IMR-90 (cell line): Measurements from ENCODE around the gene PCNX2. TPM values are rescaled to one million over a fixed set of nuclear protein-coding genes. Genes with fewer than 3 reads are reported as not detected.

Experiments used
- ATAC-seq: fragments of 200-7000 bp; cut with Tn5 transposase; 2 replicates; pipeline ENCODE4 v1.9.1; 2020; ENCODE audit warnings: low read depth, mild to moderate bottlenecking, moderate library complexity
- BruUV-seq: library from RNA; stranded (reverse); fragments of 400-500 nt; replicated peaks from 2 replicates; lab custom pipeline; 2021; lab: Mats Ljungman, UMichigan
- CTCF ChIA-PET: fragments of 300-600 bp; formaldehyde crosslinking; extraction: SDS; loops from one replicate; lab custom pipeline; 2021; ENCODE audit warnings: antibody characterized with exemption; lab: Yijun Ruan, JAX
- POLR2A ChIA-PET: fragments of 300-600 bp; sonication (Branson Sonifier 250); formaldehyde crosslinking; loops from one replicate; lab custom pipeline; 2022; ENCODE audit warnings: antibody characterized with exemption; ENCODE audit not compliant: unreplicated experiment; lab: Charles Lee
- DNase-seq: peaks from one replicate; pipeline ENCODE4 v3.0.0; 2013
- H2AFZ ChIP-seq: replicated peaks from 2 replicates; pipeline ENCODE3; 2013; ENCODE audit warnings: low read length, mild to moderate bottlenecking; ENCODE audit not compliant: poor library complexity
- H2AK5ac ChIP-seq: 2 replicates; pipeline ENCODE4 v1.6.1; 2013; ENCODE audit warnings: low read depth, low read length, inconsistent platforms
- H2AK9ac ChIP-seq: replicated peaks from 2 replicates; pipeline ENCODE3; 2013; ENCODE audit warnings: mild to moderate bottlenecking, low read depth, low read length, moderate library complexity; ENCODE audit not compliant: poor library complexity
- H2BK120ac ChIP-seq: 2 replicates; pipeline ENCODE4 v1.6.1; 2013; ENCODE audit warnings: low read depth, low read length, inconsistent platforms
- H2BK15ac ChIP-seq: 3 replicates; pipeline ENCODE4 v1.6.1; 2013; ENCODE audit warnings: low read depth, low read length, inconsistent platforms
- H2BK20ac ChIP-seq: 2 replicates; pipeline ENCODE4 v1.6.1; 2013; ENCODE audit warnings: low read depth, mild to moderate bottlenecking, inconsistent platforms, low read length, moderate library complexity
- H2BK5ac ChIP-seq: 2 replicates; pipeline ENCODE4 v1.6.1; 2013; ENCODE audit warnings: mild to moderate bottlenecking, low read depth, low read length, inconsistent platforms; ENCODE audit not compliant: poor library complexity, severe bottlenecking
- H3K14ac ChIP-seq: replicated peaks from 2 replicates; pipeline ENCODE4 v1.6.1; 2013; ENCODE audit warnings: low read depth, low read length, inconsistent platforms
- H3K18ac ChIP-seq: 2 replicates; pipeline ENCODE4 v1.6.1; 2013; ENCODE audit warnings: low read depth, low read length, control low read depth
- H3K23ac ChIP-seq: 2 replicates; pipeline ENCODE4 v1.6.1; 2013; ENCODE audit warnings: low read depth, low read length, inconsistent platforms
- H3K27ac ChIP-seq: 2 replicates; pipeline ENCODE4 v1.5.1; 2013; ENCODE audit warnings: mild to moderate bottlenecking, control low read depth, low read length; ENCODE audit not compliant: insufficient read depth
- H3K27me3 ChIP-seq: 2 replicates; pipeline ENCODE4 v1.6.1; 2013; ENCODE audit warnings: low read length; ENCODE audit not compliant: control insufficient read depth, insufficient read depth
- H3K36me3 ChIP-seq: 2 replicates; pipeline ENCODE4 v1.6.1; 2013; ENCODE audit warnings: low read length, mixed read lengths; ENCODE audit not compliant: control insufficient read depth, insufficient read depth
- H3K4ac ChIP-seq: 2 replicates; pipeline ENCODE4 v1.6.1; 2013; ENCODE audit warnings: low read depth, low read length, inconsistent platforms
- H3K4me1 ChIP-seq: 2 replicates; pipeline ENCODE4 v1.6.1; 2013; ENCODE audit warnings: low read length, mixed read lengths; ENCODE audit not compliant: control insufficient read depth, insufficient read depth
- H3K4me2 ChIP-seq: 2 replicates; pipeline ENCODE4 v1.6.1; 2013; ENCODE audit warnings: low read depth, mild to moderate bottlenecking, control low read depth, low read length, moderate library complexity
- H3K4me3 ChIP-seq: 2 replicates; pipeline ENCODE4 v1.5.1; 2013; ENCODE audit warnings: low read depth, mild to moderate bottlenecking, control low read depth, low read length, moderate library complexity; ENCODE audit not compliant: insufficient read depth
- H3K56ac ChIP-seq: 2 replicates; pipeline ENCODE4 v1.6.1; 2013; ENCODE audit warnings: low read length, inconsistent platforms; ENCODE audit not compliant: insufficient read depth; ENCODE audit errors: extremely low read depth
- H3K79me1 ChIP-seq, 2 experiments: 2 replicates each; pipeline ENCODE4 v1.6.1; 2013; ENCODE audit warnings: low read length in 2 of 2, inconsistent platforms in 1 of 2, low read depth in 1 of 2
- H3K9ac ChIP-seq: 2 replicates; pipeline ENCODE4 v1.6.1; 2013; ENCODE audit warnings: low read depth, low read length, control low read depth
- H3K9me1 ChIP-seq: 2 replicates; pipeline ENCODE4 v1.6.1; 2013; ENCODE audit warnings: low read length, inconsistent platforms; ENCODE audit not compliant: insufficient read depth
- H3K9me3 ChIP-seq: 2 replicates; pipeline ENCODE4 v1.6.1; 2013; ENCODE audit warnings: low read length; ENCODE audit not compliant: control insufficient read depth, insufficient read depth
- H4K20me1 ChIP-seq: 2 replicates; pipeline ENCODE4 v1.6.1; 2013; ENCODE audit warnings: low read length, inconsistent platforms; ENCODE audit not compliant: insufficient read depth
- H4K5ac ChIP-seq: 2 replicates; pipeline ENCODE4 v1.6.1; 2013; ENCODE audit warnings: mild to moderate bottlenecking, low read depth, low read length, control low read depth
- H4K8ac ChIP-seq, 2 experiments: 2 replicates each; pipeline ENCODE4 v1.6.1; 2013; ENCODE audit warnings: low read depth in 2 of 2, low read length in 2 of 2, control low read depth in 1 of 2, inconsistent platforms in 1 of 2
- H4K91ac ChIP-seq: 2 replicates; pipeline ENCODE4 v1.6.1; 2013; ENCODE audit warnings: low read depth, low read length, inconsistent platforms; ENCODE audit not compliant: insufficient read depth
- CEBPB ChIP-seq: IDR thresholded peaks from 2 replicates; pipeline ENCODE4 v1.6.1; 2012; ENCODE audit warnings: low read depth, low read length, improper control_type of control experiment
- CHD1 ChIP-seq: IDR thresholded peaks from 2 replicates; pipeline ENCODE4 v1.6.1; 2012; ENCODE audit warnings: low read depth, low read length, improper control_type of control experiment
- MAFK ChIP-seq: IDR thresholded peaks from 2 replicates; pipeline ENCODE4 v1.6.1; 2012; ENCODE audit warnings: low read depth, low read length, improper control_type of control experiment
- MAZ ChIP-seq: IDR thresholded peaks from 2 replicates; pipeline ENCODE4 v1.6.1; 2012; ENCODE audit warnings: low read depth, mild to moderate bottlenecking, low read length, improper control_type of control experiment, moderate library complexity, borderline replicate concordance
- NFE2L2 ChIP-seq: fragments of 150-350 bp; IDR thresholded peaks from 2 replicates; pipeline ENCODE4 v1.6.1; 2016; ENCODE audit warnings: low read depth, mild to moderate bottlenecking, low read length
- POLR2A ChIP-seq: IDR thresholded peaks from 2 replicates; pipeline ENCODE4 v1.6.1; 2012; ENCODE audit warnings: mild to moderate bottlenecking, low read depth, low read length
- RAD21 ChIP-seq: IDR thresholded peaks from 2 replicates; pipeline ENCODE4 v1.6.1; 2012; ENCODE audit warnings: low read length, improper control_type of control experiment
- WGBS, 2 experiments: methylation state at CpG; one replicate each; pipeline versions ENCODE4 v1.1.5 to v1.1.7; 2013; ENCODE audit warnings: missing lambda C conversion rate in 2 of 2; ENCODE audit not compliant: insufficient read length in 1 of 2; ENCODE audit errors: extremely low coverage in 2 of 2; 5-methylcytosine and 5-hydroxymethylcytosine counted together
- dilution Hi-C: fragments of 300-500 bp; cut with HindIII; formaldehyde crosslinking; loops from one replicate; pipeline ENCODE4 v1.14.3; 2018; ENCODE audit warnings: low sequenced_read_pairs; ENCODE audit not compliant: unreplicated experiment
- in situ Hi-C: fragments of 300-500 bp; cut with MboI; formaldehyde crosslinking; loops from 3 replicates; pipeline ENCODE4 v1.14.3; 2019; ENCODE audit warnings: low sequenced_read_pairs, inconsistent platforms, mixed read lengths
- intact Hi-C: fragments of 100-400 bp; cut with micrococcal nuclease; formaldehyde crosslinking; loops from 2 replicates; pipeline ENCODE4 v1.10.0; 2022
- polyA plus RNA-seq, 3 experiments: library from polyadenylated mRNA; depleted of rRNA; stranded (reverse); fragments of >200 nt; gene quantifications; 2 replicates each; pipeline ENCODE4 v1.2.3, GENCODE V29; 2012; ENCODE audit warnings: low replicate concordance in 1 of 3
- total RNA-seq: library from RNA; depleted of rRNA; stranded (reverse); fragments of >200 nt; gene quantifications from 2 replicates; pipeline ENCODE4 v1.2.3, GENCODE V29; 2012
- TF ChIP-seq, protein P1 (sequence below): conservative IDR thresholded peaks from 2 replicates; pipeline ENCODE4 v1.5.1; 2012; ENCODE audit warnings: mild to moderate bottlenecking, low read depth, low read length, improper control_type of control experiment
- TF ChIP-seq, protein P2 (sequence below): fragments of 150-350 bp; IDR thresholded peaks from 2 replicates; pipeline ENCODE4 v1.6.1; 2017; ENCODE audit warnings: mild to moderate bottlenecking, antibody characterized with exemption, low read length, low read depth

The PCNX2 gene
- total and polyA plus RNA-seq, 2 of the 4 experiments (the other 2 are of a cell fraction), result 15.9 to 22.6 TPM

DNA sequence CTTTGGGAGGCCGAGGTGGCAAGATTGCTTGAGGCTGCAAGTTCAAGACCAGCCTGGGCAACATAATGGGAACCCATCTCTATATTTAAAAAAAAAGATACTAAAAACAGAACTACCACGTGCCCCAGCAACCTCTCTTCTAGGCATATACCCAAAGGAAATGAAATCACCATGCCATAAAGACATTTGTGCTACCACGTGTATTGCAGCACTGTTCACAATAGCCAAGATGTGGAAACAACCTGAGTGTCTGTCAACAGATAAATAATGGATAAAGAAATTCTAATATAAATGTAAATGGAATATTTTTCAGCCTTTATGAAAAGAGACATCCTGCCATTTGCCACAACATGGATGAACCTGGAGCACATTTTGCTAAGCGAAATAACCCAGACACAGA lies 128.6 kb downstream of the PCNX2 start:
- no peak overlapping the region for H3K56ac ChIP-seq
- no peaks in the 10 kb centered on the region for H3K4me1 ChIP-seq
- TF ChIP-seq MAZ (no peak), MAFK (no peak), CHD1 (no peak), POLR2A (no peak), CEBPB (no peak), NFE2L2 (no peak), RAD21 (no peak)
- TF ChIP-seq, protein P1, sequence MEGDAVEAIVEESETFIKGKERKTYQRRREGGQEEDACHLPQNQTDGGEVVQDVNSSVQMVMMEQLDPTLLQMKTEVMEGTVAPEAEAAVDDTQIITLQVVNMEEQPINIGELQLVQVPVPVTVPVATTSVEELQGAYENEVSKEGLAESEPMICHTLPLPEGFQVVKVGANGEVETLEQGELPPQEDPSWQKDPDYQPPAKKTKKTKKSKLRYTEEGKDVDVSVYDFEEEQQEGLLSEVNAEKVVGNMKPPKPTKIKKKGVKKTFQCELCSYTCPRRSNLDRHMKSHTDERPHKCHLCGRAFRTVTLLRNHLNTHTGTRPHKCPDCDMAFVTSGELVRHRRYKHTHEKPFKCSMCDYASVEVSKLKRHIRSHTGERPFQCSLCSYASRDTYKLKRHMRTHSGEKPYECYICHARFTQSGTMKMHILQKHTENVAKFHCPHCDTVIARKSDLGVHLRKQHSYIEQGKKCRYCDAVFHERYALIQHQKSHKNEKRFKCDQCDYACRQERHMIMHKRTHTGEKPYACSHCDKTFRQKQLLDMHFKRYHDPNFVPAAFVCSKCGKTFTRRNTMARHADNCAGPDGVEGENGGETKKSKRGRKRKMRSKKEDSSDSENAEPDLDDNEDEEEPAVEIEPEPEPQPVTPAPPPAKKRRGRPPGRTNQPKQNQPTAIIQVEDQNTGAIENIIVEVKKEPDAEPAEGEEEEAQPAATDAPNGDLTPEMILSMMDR, result no peak
- TF ChIP-seq, protein P2, sequence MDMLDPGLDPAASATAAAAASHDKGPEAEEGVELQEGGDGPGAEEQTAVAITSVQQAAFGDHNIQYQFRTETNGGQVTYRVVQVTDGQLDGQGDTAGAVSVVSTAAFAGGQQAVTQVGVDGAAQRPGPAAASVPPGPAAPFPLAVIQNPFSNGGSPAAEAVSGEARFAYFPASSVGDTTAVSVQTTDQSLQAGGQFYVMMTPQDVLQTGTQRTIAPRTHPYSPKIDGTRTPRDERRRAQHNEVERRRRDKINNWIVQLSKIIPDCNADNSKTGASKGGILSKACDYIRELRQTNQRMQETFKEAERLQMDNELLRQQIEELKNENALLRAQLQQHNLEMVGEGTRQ, result no peak
- in situ Hi-C loops, result no loop called here
- ChIA-PET POLR2A (no interaction called here), CTCF (no interaction called here)
- H3K27ac ChIP-seq, result no peak overlapping the region
- H4K91ac ChIP-seq, result no peak overlapping the region
- H2AK5ac ChIP-seq, result no peak overlapping the region
- no peak overlapping the region for H2AFZ ChIP-seq
- no peak overlapping the region for H2BK20ac ChIP-seq
- H3K36me3 ChIP-seq, result 0 out of 2 replicates have a peak, but pooled peaks cover 1% of the 10 kb centered on the region
- H3K4me2 ChIP-seq, result no peak overlapping the region
- ATAC-seq, result no peak
- H2BK120ac ChIP-seq, result no peak overlapping the region
- H4K8ac ChIP-seq, result no peak overlapping the region
- intact Hi-C loops, result no loop called here
- H2BK5ac ChIP-seq, result no peak overlapping the region
- no peak overlapping the region for H3K14ac ChIP-seq
- no peak overlapping the region for H3K23ac ChIP-seq
- H4K20me1 ChIP-seq, result no peaks in the 10 kb centered on the region
- dilution Hi-C loops, result no loop called here
- 80% methylated on average over 1 of the region's 4 CpGs; no CpG with 5 or more reads in 1 of the 2 experiments for WGBS, 2 experiments
- H3K18ac ChIP-seq, result no peak overlapping the region
- no peaks in the 10 kb centered on the region for H3K9me1 ChIP-seq
- 0 out of 2 replicates have a peak, but pooled peaks cover 2% of the 10 kb centered on the region for H3K9me3 ChIP-seq
- H4K5ac ChIP-seq, result no peak overlapping the region
- no peaks in the 10 kb centered on the region for H3K79me1 ChIP-seq
- H3K9ac ChIP-seq, result no peak overlapping the region
- H3K4me3 ChIP-seq, result no peak overlapping the region
- no peak overlapping the region for H3K4ac ChIP-seq
- H3K27me3 ChIP-seq, result no peaks in the 10 kb centered on the region
- no TSS peak for BruUV-seq
- H2AK9ac ChIP-seq, result no peak overlapping the region
- no peak for DNase-seq
- H2BK15ac ChIP-seq, result no peak overlapping the region
